GM12878 (cell line): ENCODE measurements around the gene SRP68. TPM values are rescaled to one million over a fixed set of nuclear protein-coding genes. Genes with fewer than 3 reads are reported as not detected.

Experiments used
- ATAC-seq: fragments of 200-7000 bp; cut with Tn5 transposase; 3 replicates; pipeline ENCODE4 v1.9.1; 2020; ENCODE audit warnings: mild to moderate bottlenecking, moderate library complexity
- BruUV-seq: library from RNA; stranded (reverse); fragments of 400-500 nt; replicated peaks from 2 replicates; lab custom pipeline; 2021; lab: Mats Ljungman, UMichigan
- CTCF ChIA-PET: fragments of 300-600 bp; sonication (Branson Sonifier 250); formaldehyde crosslinking; extraction: SDS; loops from one replicate; lab custom pipeline; 2021; ENCODE audit warnings: inconsistent platforms; lab: Yijun Ruan, JAX
- POLR2A ChIA-PET: fragments of 350-600 bp; formaldehyde crosslinking; extraction: SDS; loops from one replicate; lab custom pipeline; 2021; ENCODE audit warnings: inconsistent platforms; lab: Charles Lee
- RAD21 ChIA-PET: fragments of 300-600 bp; sonication (Branson Sonifier 250); formaldehyde crosslinking; loops from one replicate; lab custom pipeline; 2023; ENCODE audit warnings: antibody characterized with exemption; ENCODE audit not compliant: unreplicated experiment; lab: Charles Lee
- SMC1A ChIA-PET: fragments of 300-600 bp; sonication (Branson Sonifier 250); formaldehyde crosslinking; loops from one replicate; lab custom pipeline; 2023; ENCODE audit not compliant: unreplicated experiment, uncharacterized antibody; lab: Charles Lee
- DNase-seq: peaks from one replicate; pipeline ENCODE4 v3.0.0-alpha.2; 2011; ENCODE audit warnings: low read depth, low spot score
- FAIRE-seq: peaks from 3 replicates; lab custom pipeline; 2011; peaks lifted over from hg19 to GRCh38; lab: Jason Lieb, UNC
- H2AFZ ChIP-seq: 2 replicates; pipeline ENCODE4 v1.6.0; 2011; ENCODE audit warnings: low read depth, low read length, control low read depth; ENCODE audit not compliant: control insufficient read depth
- H3K27ac ChIP-seq: 2 replicates; pipeline ENCODE4 v1.5.1; 2011; ENCODE audit warnings: control low read depth; ENCODE audit not compliant: control insufficient read depth, insufficient read depth
- H3K27me3 ChIP-seq, 2 experiments: replicated peaks in 1 of 2; 2 replicates each; pipeline versions ENCODE4 v1.6.0 to v1.6.1; 2011; ENCODE audit warnings: low read length in 1 of 2; ENCODE audit not compliant: control insufficient read depth in 2 of 2, insufficient read depth in 2 of 2
- H3K36me3 ChIP-seq, 2 experiments: 2 replicates each; pipeline ENCODE4 v1.5.1; 2011; ENCODE audit warnings: low read length in 1 of 2; ENCODE audit not compliant: control insufficient read depth in 2 of 2, insufficient read depth in 2 of 2
- H3K4me1 ChIP-seq: 2 replicates; pipeline ENCODE4 v1.6.1; 2011; ENCODE audit warnings: mild to moderate bottlenecking, low read length, moderate library complexity, mixed read lengths; ENCODE audit not compliant: control insufficient read depth, insufficient read depth
- H3K4me2 ChIP-seq: 2 replicates; pipeline ENCODE4 v1.6.0; 2011; ENCODE audit warnings: control low read depth; ENCODE audit not compliant: control insufficient read depth, insufficient read depth
- H3K4me3 ChIP-seq: fragments of 200-600 bp; sonication (generic); 2 replicates; pipeline ENCODE4 v1.5.1; 2016
- H3K79me2 ChIP-seq: 2 replicates; pipeline ENCODE4 v1.6.0; 2011; ENCODE audit warnings: low read length; ENCODE audit not compliant: control insufficient read depth, insufficient read depth
- H3K9ac ChIP-seq: 2 replicates; pipeline ENCODE4 v1.8.0; 2011; ENCODE audit warnings: low read length, control low read depth, mixed read lengths; ENCODE audit not compliant: control insufficient read depth, insufficient read depth
- H3K9me3 ChIP-seq: replicated peaks from 3 replicates; pipeline ENCODE4 v1.5.1; 2011; ENCODE audit warnings: mild to moderate bottlenecking, low read length; ENCODE audit not compliant: control insufficient read depth, insufficient read depth
- H4K20me1 ChIP-seq: 2 replicates; pipeline ENCODE4 v1.6.0; 2011; ENCODE audit not compliant: control insufficient read depth, insufficient read depth
- CHD2 ChIP-seq: IDR thresholded peaks from 2 replicates; pipeline ENCODE4 v1.6.1; 2011; ENCODE audit warnings: low read depth, low read length, improper control_type of control experiment, borderline replicate concordance
- CHD4 ChIP-seq: fragments of 200-600 bp; sonication (generic); IDR thresholded peaks from 2 replicates; pipeline ENCODE4 v1.6.1; 2016; ENCODE audit warnings: mild to moderate bottlenecking
- CREB1 ChIP-seq: IDR thresholded peaks from 2 replicates; pipeline ENCODE4 v1.6.1; 2012; ENCODE audit warnings: low read depth, mild to moderate bottlenecking, inconsistent platforms
- DPF2 ChIP-seq: fragments of 450-650 bp; IDR thresholded peaks from 2 replicates; pipeline ENCODE4 v1.6.1; 2017; ENCODE audit warnings: mild to moderate bottlenecking
- FOS ChIP-seq: IDR thresholded peaks from 3 replicates; pipeline ENCODE4 v1.6.1; 2011; ENCODE audit warnings: borderline replicate concordance; ENCODE audit not compliant: insufficient read length; ENCODE audit errors: extremely low read depth
- HCFC1 ChIP-seq: fragments of 150-350 bp; IDR thresholded peaks from 2 replicates; pipeline ENCODE4 v1.6.1; 2014; ENCODE audit warnings: low read length
- LARP7 ChIP-seq: fragments of 450-650 bp; IDR thresholded peaks from 2 replicates; pipeline ENCODE4 v1.6.1; 2017; ENCODE audit warnings: mild to moderate bottlenecking
- MYB ChIP-seq: fragments of 150-350 bp; IDR thresholded peaks from 2 replicates; pipeline ENCODE4 v1.6.1; 2014; ENCODE audit warnings: mild to moderate bottlenecking, low read depth, low read length, borderline replicate concordance
- NFYB ChIP-seq: IDR thresholded peaks from 2 replicates; pipeline ENCODE4 v1.6.1; 2011; ENCODE audit warnings: low read depth, mild to moderate bottlenecking, low read length, improper control_type of control experiment, moderate library complexity; ENCODE audit not compliant: insufficient read depth
- POLR2AphosphoS5 ChIP-seq: IDR thresholded peaks from 2 replicates; pipeline ENCODE4 v1.6.1; 2011; ENCODE audit warnings: mild to moderate bottlenecking, low read length, inconsistent platforms
- RAD21 ChIP-seq: IDR thresholded peaks from 2 replicates; pipeline ENCODE4 v1.6.1; 2011; ENCODE audit warnings: mild to moderate bottlenecking, low read depth, low read length, moderate library complexity; ENCODE audit not compliant: insufficient read depth
- SIX5 ChIP-seq: IDR thresholded peaks from 2 replicates; pipeline ENCODE4 v1.6.1; 2011; ENCODE audit warnings: mild to moderate bottlenecking, low read depth, low read length, moderate library complexity; ENCODE audit not compliant: severe bottlenecking
- SREBF2 ChIP-seq: IDR thresholded peaks from 2 replicates; pipeline ENCODE4 v1.6.1; 2012; ENCODE audit warnings: mild to moderate bottlenecking, low read length
- TCF3 ChIP-seq: IDR thresholded peaks from 2 replicates; pipeline ENCODE4 v1.6.1; 2012; ENCODE audit warnings: low read depth, mild to moderate bottlenecking, low read length, borderline replicate concordance; ENCODE audit not compliant: insufficient read depth
- WGBS: methylation state at CpG from one replicate; pipeline ENCODE4 v1.1.6; 2016; ENCODE audit warnings: low lambda C conversion rate; ENCODE audit not compliant: insufficient replicate concordance, insufficient coverage; ENCODE audit errors: missing lambda C conversion rate; 5-methylcytosine and 5-hydroxymethylcytosine counted together
- in situ Hi-C: fragments of 300-500 bp; cut with MboI; formaldehyde crosslinking; loops from 9 replicates; pipeline ENCODE4 v1.14.3; 2018; ENCODE audit warnings: mixed read lengths
- intact Hi-C: fragments of 100-400 bp; cut with micrococcal nuclease; formaldehyde crosslinking; loops from one replicate; pipeline ENCODE4 v1.14.2; 2022; ENCODE audit not compliant: unreplicated experiment
- polyA plus RNA-seq, 11 experiments: library from polyadenylated mRNA; depleted of rRNA in 4 of 11; unstranded in 6 of 11; stranded (reverse) in 5 of 11; fragments of >200 nt; fragmentation: Nextera tagmentation in 4 of 11; fragmentation: Illumina TruSeq in 1 of 11; extraction: Ambion mirVana in 4 of 11; extraction: Trizol in 1 of 11; gene quantifications; 1 replicate in 1 of 11; 2 replicates in 10 of 11; pipeline versions ENCODE4 v1.2.1 to v1.2.3, GENCODE V29; 2011 to 2016; ENCODE audit warnings: inconsistent platforms in 2 of 11, missing spikeins in 2 of 11, low read depth in 1 of 11
- total RNA-seq, 4 experiments: library from RNA; depleted of rRNA in 3 of 4; stranded (reverse); fragments of >200 nt in 3 of 4; fragmentation: Illumina TruSeq in 1 of 4; extraction: Trizol in 1 of 4; gene quantifications; 2 replicates each; pipeline versions ENCODE4 v1.2.1 to v1.2.3, GENCODE V29; 2013 to 2021
- TF ChIP-seq, protein P1 (sequence below): IDR thresholded peaks from 2 replicates; pipeline ENCODE4 v1.6.1; 2011; ENCODE audit warnings: low read depth, mild to moderate bottlenecking, low read length, moderate library complexity, borderline replicate concordance; ENCODE audit errors: extremely low read depth
- TF ChIP-seq, protein P2 (sequence below): fragments of 450-650 bp; IDR thresholded peaks from 2 replicates; pipeline ENCODE4 v1.6.1; 2017; ENCODE audit warnings: low read depth, mild to moderate bottlenecking, moderate library complexity
- TF ChIP-seq, protein P3 (sequence below): fragments of 450-650 bp; IDR thresholded peaks from 2 replicates; pipeline ENCODE4 v1.6.1; 2014; ENCODE audit warnings: mild to moderate bottlenecking
- TF ChIP-seq, protein P4 (sequence below): fragments of 450-650 bp; formaldehyde crosslinking; IDR thresholded peaks from 2 replicates; pipeline ENCODE4 v1.5.0; 2022; ENCODE audit warnings: mild to moderate bottlenecking, missing genetic modification characterization

SRP68 gene
- total and polyA plus RNA-seq, 10 of the 15 experiments (the other 5 are each of a cell fraction or from before 2014, with no cell fraction given), result 24.7 to 89.7 (median 62.7) TPM

- FAIRE-seq (no peak), ATAC-seq (peak; percentile 9), DNase-seq (no peak)
- Histone ChIP-seq H3K9me3 (no peaks in the 10 kb centered on the region), H3K27me3 (no peaks in the 10 kb centered on the region), H2AFZ (peak overlapping the region; percentile 93), H3K36me3 (no peaks in the 10 kb centered on the region), H3K27ac (no peak overlapping the region), H4K20me1 (no peaks in the 10 kb centered on the region), H3K9ac (peak overlapping the region; percentile 60), H3K4me1 (peaks cover 6% of the 10 kb centered on the region), H3K4me3 (peak overlapping the region; percentile 25; the same call in 1 of the 2 replicates), H3K79me2 (no peaks in the 10 kb centered on the region), H3K4me2 (peak overlapping the region; percentile 88)
- ChIA-PET CTCF (interaction anchor here (0.6 to 18.3 kb wide), 15 partner anchors 11 to 181 kb away, joined by 3 to 316 read pairs (median 4); no protein-coding TSS in a partner anchor), POLR2A (interaction anchor here (0.9 kb wide), 1 partner anchor 147 kb away, joined by 6 read pairs; no protein-coding TSS in a partner anchor), RAD21 (interaction anchor here (0.8 to 9.9 kb wide), 8 partner anchors 59 to 176 kb away, joined by 3 to 149 read pairs (median 10); partner anchors contain the start of gene UBALD2), SMC1A (interaction anchor here (0.6 to 9.0 kb wide), 10 partner anchors 27 to 178 kb away, joined by 3 to 77 read pairs (median 4); no protein-coding TSS in a partner anchor)
- WGBS, result 32% methylated on average over 42 of the region's 42 CpGs
- intact Hi-C loops (loop anchor here (1.0 to 10.0 kb wide), 3 partner anchors 60 to 263 kb away; partner anchors contain the start of gene SPHK1), in situ Hi-C loops (loop anchor here (5.0 kb wide), 1 partner anchor 160 kb away; no protein-coding TSS in a partner anchor)
- no TSS peak for BruUV-seq
- TF ChIP-seq RAD21, result no peak
- no peak for TF ChIP-seq FOS
- TF ChIP-seq, protein P1, sequence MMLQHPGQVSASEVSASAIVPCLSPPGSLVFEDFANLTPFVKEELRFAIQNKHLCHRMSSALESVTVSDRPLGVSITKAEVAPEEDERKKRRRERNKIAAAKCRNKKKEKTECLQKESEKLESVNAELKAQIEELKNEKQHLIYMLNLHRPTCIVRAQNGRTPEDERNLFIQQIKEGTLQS, result no peak
- no peak for TF ChIP-seq SIX5
- TF ChIP-seq CHD2, result no peak
- TF ChIP-seq, protein P2, sequence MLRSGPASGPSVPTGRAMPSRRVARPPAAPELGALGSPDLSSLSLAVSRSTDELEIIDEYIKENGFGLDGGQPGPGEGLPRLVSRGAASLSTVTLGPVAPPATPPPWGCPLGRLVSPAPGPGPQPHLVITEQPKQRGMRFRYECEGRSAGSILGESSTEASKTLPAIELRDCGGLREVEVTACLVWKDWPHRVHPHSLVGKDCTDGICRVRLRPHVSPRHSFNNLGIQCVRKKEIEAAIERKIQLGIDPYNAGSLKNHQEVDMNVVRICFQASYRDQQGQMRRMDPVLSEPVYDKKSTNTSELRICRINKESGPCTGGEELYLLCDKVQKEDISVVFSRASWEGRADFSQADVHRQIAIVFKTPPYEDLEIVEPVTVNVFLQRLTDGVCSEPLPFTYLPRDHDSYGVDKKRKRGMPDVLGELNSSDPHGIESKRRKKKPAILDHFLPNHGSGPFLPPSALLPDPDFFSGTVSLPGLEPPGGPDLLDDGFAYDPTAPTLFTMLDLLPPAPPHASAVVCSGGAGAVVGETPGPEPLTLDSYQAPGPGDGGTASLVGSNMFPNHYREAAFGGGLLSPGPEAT, result no peak
- no peak for TF ChIP-seq TCF3
- peak; percentile 11; the same call in 1 of the 2 replicates for TF ChIP-seq LARP7
- TF ChIP-seq HCFC1, result no peak
- 0 out of 2 replicates have a peak, but pooled peaks have one; percentile 44 for TF ChIP-seq DPF2
- no peak for TF ChIP-seq SREBF2
- TF ChIP-seq POLR2AphosphoS5, result no peak
- no peak for TF ChIP-seq MYB
- TF ChIP-seq, protein P3, sequence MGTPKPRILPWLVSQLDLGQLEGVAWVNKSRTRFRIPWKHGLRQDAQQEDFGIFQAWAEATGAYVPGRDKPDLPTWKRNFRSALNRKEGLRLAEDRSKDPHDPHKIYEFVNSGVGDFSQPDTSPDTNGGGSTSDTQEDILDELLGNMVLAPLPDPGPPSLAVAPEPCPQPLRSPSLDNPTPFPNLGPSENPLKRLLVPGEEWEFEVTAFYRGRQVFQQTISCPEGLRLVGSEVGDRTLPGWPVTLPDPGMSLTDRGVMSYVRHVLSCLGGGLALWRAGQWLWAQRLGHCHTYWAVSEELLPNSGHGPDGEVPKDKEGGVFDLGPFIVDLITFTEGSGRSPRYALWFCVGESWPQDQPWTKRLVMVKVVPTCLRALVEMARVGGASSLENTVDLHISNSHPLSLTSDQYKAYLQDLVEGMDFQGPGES, result no peak
- no peak for TF ChIP-seq CREB1
- TF ChIP-seq CHD4, result no peak
- TF ChIP-seq, protein P4, sequence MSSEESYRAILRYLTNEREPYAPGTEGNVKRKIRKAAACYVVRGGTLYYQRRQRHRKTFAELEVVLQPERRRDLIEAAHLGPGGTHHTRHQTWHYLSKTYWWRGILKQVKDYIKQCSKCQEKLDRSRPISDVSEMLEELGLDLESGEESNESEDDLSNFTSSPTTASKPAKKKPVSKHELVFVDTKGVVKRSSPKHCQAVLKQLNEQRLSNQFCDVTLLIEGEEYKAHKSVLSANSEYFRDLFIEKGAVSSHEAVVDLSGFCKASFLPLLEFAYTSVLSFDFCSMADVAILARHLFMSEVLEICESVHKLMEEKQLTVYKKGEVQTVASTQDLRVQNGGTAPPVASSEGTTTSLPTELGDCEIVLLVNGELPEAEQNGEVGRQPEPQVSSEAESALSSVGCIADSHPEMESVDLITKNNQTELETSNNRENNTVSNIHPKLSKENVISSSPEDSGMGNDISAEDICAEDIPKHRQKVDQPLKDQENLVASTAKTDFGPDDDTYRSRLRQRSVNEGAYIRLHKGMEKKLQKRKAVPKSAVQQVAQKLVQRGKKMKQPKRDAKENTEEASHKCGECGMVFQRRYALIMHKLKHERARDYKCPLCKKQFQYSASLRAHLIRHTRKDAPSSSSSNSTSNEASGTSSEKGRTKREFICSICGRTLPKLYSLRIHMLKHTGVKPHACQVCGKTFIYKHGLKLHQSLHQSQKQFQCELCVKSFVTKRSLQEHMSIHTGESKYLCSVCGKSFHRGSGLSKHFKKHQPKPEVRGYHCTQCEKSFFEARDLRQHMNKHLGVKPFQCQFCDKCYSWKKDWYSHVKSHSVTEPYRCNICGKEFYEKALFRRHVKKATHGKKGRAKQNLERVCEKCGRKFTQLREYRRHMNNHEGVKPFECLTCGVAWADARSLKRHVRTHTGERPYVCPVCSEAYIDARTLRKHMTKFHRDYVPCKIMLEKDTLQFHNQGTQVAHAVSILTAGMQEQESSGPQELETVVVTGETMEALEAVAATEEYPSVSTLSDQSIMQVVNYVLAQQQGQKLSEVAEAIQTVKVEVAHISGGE (CRISPR knock-in tag), result no peak
- no peak for TF ChIP-seq NFYB
These were observed 49.7 kb upstream of the SRP68 start for GRCh38 chr17:76121932-76122430.
